Loucy (cell line): ENCODE measurements around the gene MPZL1.

Experiments used
- CTCF ChIP-seq: fragments of 200-600 bp; sonication (generic); conservative IDR thresholded peaks from 2 replicates; pipeline ENCODE4 v1.5.1; 2014; ENCODE audit warnings: mild to moderate bottlenecking, antibody characterized with exemption, low read length
- EZH2phosphoT487 ChIP-seq: fragments of 200-600 bp; IDR thresholded peaks from 2 replicates; pipeline ENCODE4 v1.6.1; 2018; ENCODE audit warnings: antibody characterized with exemption, mild to moderate bottlenecking, moderate library complexity, borderline replicate concordance

GRCh38 chr1:167737169-167737568 lies 15.4 kb downstream of the MPZL1 start:
- TF ChIP-seq CTCF (no peak), EZH2phosphoT487 (no peak)
